Activated naive CD4-positive, alpha-beta T cell treated with anti-CD3 and anti-CD28 coated beads, Interleukin-2, amount 50 U/mL, for 24 hours (primary cell): ENCODE measurements around the gene TADA3.
A peak's percentile ranks its signal among the peaks of the same experiment; 100 is the strongest.

Experiments used
- H3K27ac Mint-ChIP-seq: one replicate; pipeline ENCODE4 v1.8.0; 2021; ENCODE audit warnings: mild to moderate bottlenecking, mixed read lengths
- H3K27me3 Mint-ChIP-seq: one replicate; pipeline ENCODE4 v1.8.0; 2021; ENCODE audit warnings: mixed read lengths
- H3K36me3 Mint-ChIP-seq: one replicate; pipeline ENCODE4 v1.8.0; 2021; ENCODE audit warnings: mixed read lengths
- H3K4me1 Mint-ChIP-seq: one replicate; pipeline ENCODE4 v1.8.0; 2021; ENCODE audit warnings: mixed read lengths
- H3K4me3 Mint-ChIP-seq: one replicate; pipeline ENCODE4 v1.8.0; 2021; ENCODE audit warnings: mild to moderate bottlenecking, mixed read lengths
- H3K9me3 Mint-ChIP-seq: one replicate; pipeline ENCODE4 v1.8.0; 2021; ENCODE audit warnings: mixed read lengths

TADA3 gene

GRCh38 chr3:9797196-9797945 lies 5.1 kb upstream of the TADA3 start:
- H3K4me1 Mint-ChIP-seq, result peaks cover 37% of the 10 kb centered on the region
- H3K27me3 Mint-ChIP-seq, result no peaks in the 10 kb centered on the region
- no peaks in the 10 kb centered on the region for H3K9me3 Mint-ChIP-seq
- H3K27ac Mint-ChIP-seq, result peak overlapping the region; percentile 86
- H3K4me3 Mint-ChIP-seq, result peak overlapping the region; percentile 7
- peaks cover 16% of the 10 kb centered on the region for H3K36me3 Mint-ChIP-seq

GRCh38 chr3:9795207-9795606 lies 2.9 kb upstream of the TADA3 start:
- peaks cover 16% of the 10 kb centered on the region for H3K36me3 Mint-ChIP-seq
- H3K27me3 Mint-ChIP-seq, result no peaks in the 10 kb centered on the region
- H3K9me3 Mint-ChIP-seq, result no peaks in the 10 kb centered on the region
- peaks cover 54% of the 10 kb centered on the region for H3K4me1 Mint-ChIP-seq
- H3K27ac Mint-ChIP-seq, result peak overlapping the region; percentile 86
- peak overlapping the region; percentile 77 for H3K4me3 Mint-ChIP-seq

- H3K36me3 Mint-ChIP-seq, result peaks cover 18% of the 10 kb centered on the region
Measured at GRCh38 chr3:9794400-9794799, 2.1 kb upstream of the TADA3 start.

GRCh38 chr3:9793161-9793781 lies 998 bp upstream of the TADA3 start:
- peak overlapping the region; percentile 99 for H3K27ac Mint-ChIP-seq
- H3K27me3 Mint-ChIP-seq, result no peaks in the 10 kb centered on the region
- peaks cover 67% of the 10 kb centered on the region for H3K4me1 Mint-ChIP-seq
- no peaks in the 10 kb centered on the region for H3K9me3 Mint-ChIP-seq
- H3K36me3 Mint-ChIP-seq, result peaks cover 23% of the 10 kb centered on the region
- H3K4me3 Mint-ChIP-seq, result peak overlapping the region; percentile 95

More at GRCh38 chr3:9794400-9794799, 2.1 kb upstream of the TADA3 start:
- H3K27me3 Mint-ChIP-seq, result no peaks in the 10 kb centered on the region
- H3K9me3 Mint-ChIP-seq, result no peaks in the 10 kb centered on the region
- H3K4me1 Mint-ChIP-seq, result peaks cover 63% of the 10 kb centered on the region
- peak overlapping the region; percentile 99 for H3K27ac Mint-ChIP-seq
- H3K4me3 Mint-ChIP-seq, result peak overlapping the region; percentile 95

- Mint-ChIP-seq H3K9me3 (no peaks in the 10 kb centered on the region), H3K4me1 (peaks cover 67% of the 10 kb centered on the region), H3K4me3 (peak overlapping the region; percentile 95), H3K27ac (peak overlapping the region; percentile 99), H3K36me3 (peaks cover 26% of the 10 kb centered on the region), H3K27me3 (no peaks in the 10 kb centered on the region)
Measured at GRCh38 chr3:9791790-9792404, 376 bp downstream of the TADA3 start.

GRCh38 chr3:9791127-9791526 lies 1.1 kb downstream of the TADA3 start:
- Mint-ChIP-seq H3K36me3 (peaks cover 25% of the 10 kb centered on the region), H3K4me3 (peak overlapping the region; percentile 47), H3K27me3 (no peaks in the 10 kb centered on the region), H3K9me3 (no peaks in the 10 kb centered on the region), H3K27ac (no peak overlapping the region), H3K4me1 (peaks cover 70% of the 10 kb centered on the region)

GRCh38 chr3:9787714-9788113 lies 4.6 kb downstream of the TADA3 start:
- Mint-ChIP-seq H3K4me1 (peaks cover 59% of the 10 kb centered on the region), H3K27ac (peak overlapping the region; percentile 92), H3K4me3 (peak overlapping the region; percentile 52), H3K9me3 (no peaks in the 10 kb centered on the region), H3K36me3 (peaks cover 18% of the 10 kb centered on the region), H3K27me3 (no peaks in the 10 kb centered on the region)

GRCh38 chr3:9786825-9787669 lies 5.2 kb downstream of the TADA3 start:
- peaks cover 65% of the 10 kb centered on the region for H3K4me1 Mint-ChIP-seq
- H3K36me3 Mint-ChIP-seq, result peaks cover 19% of the 10 kb centered on the region
- H3K27me3 Mint-ChIP-seq, result no peaks in the 10 kb centered on the region
- H3K27ac Mint-ChIP-seq, result peak overlapping the region; percentile 92
- peak overlapping the region; percentile 52 for H3K4me3 Mint-ChIP-seq
- H3K9me3 Mint-ChIP-seq, result no peaks in the 10 kb centered on the region

GRCh38 chr3:9786209-9786739 lies 6.0 kb downstream of the TADA3 start:
- H3K4me3 Mint-ChIP-seq, result no peak overlapping the region
- no peaks in the 10 kb centered on the region for H3K27me3 Mint-ChIP-seq
- peak overlapping the region; percentile 62 for H3K27ac Mint-ChIP-seq
- H3K9me3 Mint-ChIP-seq, result no peaks in the 10 kb centered on the region
- peaks cover 62% of the 10 kb centered on the region for H3K4me1 Mint-ChIP-seq
- peaks cover 20% of the 10 kb centered on the region for H3K36me3 Mint-ChIP-seq

- Mint-ChIP-seq H3K4me1 (peaks cover 61% of the 10 kb centered on the region), H3K9me3 (no peaks in the 10 kb centered on the region), H3K36me3 (peaks cover 20% of the 10 kb centered on the region), H3K4me3 (no peak overlapping the region), H3K27ac (no peak overlapping the region), H3K27me3 (no peaks in the 10 kb centered on the region)
Measured at GRCh38 chr3:9785602-9786001, 6.7 kb downstream of the TADA3 start.

- Mint-ChIP-seq H3K9me3 (no peaks in the 10 kb centered on the region), H3K4me3 (no peak overlapping the region), H3K4me1 (peaks cover 61% of the 10 kb centered on the region), H3K27ac (no peak overlapping the region), H3K27me3 (no peaks in the 10 kb centered on the region), H3K36me3 (peaks cover 19% of the 10 kb centered on the region)
Measured at GRCh38 chr3:9784965-9785364, 7.3 kb downstream of the TADA3 start.

- Mint-ChIP-seq H3K4me3 (no peak overlapping the region), H3K9me3 (no peaks in the 10 kb centered on the region), H3K27me3 (no peaks in the 10 kb centered on the region), H3K36me3 (peaks cover 13% of the 10 kb centered on the region), H3K4me1 (peaks cover 61% of the 10 kb centered on the region), H3K27ac (no peak overlapping the region)
Measured at GRCh38 chr3:9783954-9784353, 8.3 kb downstream of the TADA3 start.

GRCh38 chr3:9782770-9783169 lies 9.5 kb downstream of the TADA3 start:
- Mint-ChIP-seq H3K9me3 (peaks cover under 1% of the 10 kb centered on the region), H3K27ac (no peak overlapping the region), H3K4me3 (no peak overlapping the region), H3K36me3 (peaks cover 12% of the 10 kb centered on the region), H3K4me1 (peaks cover 69% of the 10 kb centered on the region), H3K27me3 (no peaks in the 10 kb centered on the region)

GRCh38 chr3:9781978-9782603 lies 10.2 kb downstream of the TADA3 start:
- H3K27me3 Mint-ChIP-seq, result no peaks in the 10 kb centered on the region
- peaks cover 69% of the 10 kb centered on the region for H3K4me1 Mint-ChIP-seq
- H3K9me3 Mint-ChIP-seq, result peaks cover 3% of the 10 kb centered on the region
- peaks cover 11% of the 10 kb centered on the region for H3K36me3 Mint-ChIP-seq
- H3K4me3 Mint-ChIP-seq, result no peak overlapping the region
- H3K27ac Mint-ChIP-seq, result no peak overlapping the region

GRCh38 chr3:9781551-9781950 lies 10.7 kb downstream of the TADA3 start:
- Mint-ChIP-seq H3K27ac (no peak overlapping the region), H3K4me3 (no peak overlapping the region), H3K4me1 (peaks cover 69% of the 10 kb centered on the region), H3K9me3 (peaks cover 3% of the 10 kb centered on the region), H3K36me3 (peaks cover 11% of the 10 kb centered on the region), H3K27me3 (no peaks in the 10 kb centered on the region)
